ENCODE results near the gene COX6A2.

Gene COX6A2

DNA sequence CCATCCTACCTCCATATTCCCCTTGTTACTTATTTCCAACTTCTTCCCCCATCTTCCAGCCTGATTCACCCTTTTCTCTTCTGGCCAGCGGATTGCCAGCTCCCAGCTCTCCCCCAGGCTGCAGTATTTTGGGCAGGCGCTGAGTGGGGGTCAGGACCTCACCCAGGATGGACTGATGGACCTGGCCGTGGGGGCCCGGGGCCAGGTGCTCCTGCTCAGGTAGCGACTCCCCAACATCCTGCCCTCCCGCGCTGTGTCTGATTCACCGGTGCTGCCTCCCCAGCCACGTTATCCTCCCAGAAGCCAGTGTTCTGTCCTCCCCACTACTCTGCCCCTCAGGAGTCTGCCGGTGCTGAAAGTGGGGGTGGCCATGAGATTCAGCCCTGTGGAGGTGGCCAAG is 15.4 kb downstream of the COX6A2 start:
- no peak for DNase-seq
- intact Hi-C loops (cut with DNase I; ENCODE audit: low total_unique reads), result no loop called here
- Histone ChIP-seq H3K9me3 (no peaks in the 10 kb centered on the region), H3K4me1 (no peaks in the 10 kb centered on the region), H3K4me3 (no peak overlapping the region), H3K27me3 (peaks cover 0 to 27% of the 10 kb centered on the region in 2 donors), H3K27ac (no peak overlapping the region), H3K36me3 (no peaks in the 10 kb centered on the region)
- TF ChIP-seq, protein P1, sequence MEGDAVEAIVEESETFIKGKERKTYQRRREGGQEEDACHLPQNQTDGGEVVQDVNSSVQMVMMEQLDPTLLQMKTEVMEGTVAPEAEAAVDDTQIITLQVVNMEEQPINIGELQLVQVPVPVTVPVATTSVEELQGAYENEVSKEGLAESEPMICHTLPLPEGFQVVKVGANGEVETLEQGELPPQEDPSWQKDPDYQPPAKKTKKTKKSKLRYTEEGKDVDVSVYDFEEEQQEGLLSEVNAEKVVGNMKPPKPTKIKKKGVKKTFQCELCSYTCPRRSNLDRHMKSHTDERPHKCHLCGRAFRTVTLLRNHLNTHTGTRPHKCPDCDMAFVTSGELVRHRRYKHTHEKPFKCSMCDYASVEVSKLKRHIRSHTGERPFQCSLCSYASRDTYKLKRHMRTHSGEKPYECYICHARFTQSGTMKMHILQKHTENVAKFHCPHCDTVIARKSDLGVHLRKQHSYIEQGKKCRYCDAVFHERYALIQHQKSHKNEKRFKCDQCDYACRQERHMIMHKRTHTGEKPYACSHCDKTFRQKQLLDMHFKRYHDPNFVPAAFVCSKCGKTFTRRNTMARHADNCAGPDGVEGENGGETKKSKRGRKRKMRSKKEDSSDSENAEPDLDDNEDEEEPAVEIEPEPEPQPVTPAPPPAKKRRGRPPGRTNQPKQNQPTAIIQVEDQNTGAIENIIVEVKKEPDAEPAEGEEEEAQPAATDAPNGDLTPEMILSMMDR (IDR thresholded peaks at IDR 0.05), result no peak

DNA sequence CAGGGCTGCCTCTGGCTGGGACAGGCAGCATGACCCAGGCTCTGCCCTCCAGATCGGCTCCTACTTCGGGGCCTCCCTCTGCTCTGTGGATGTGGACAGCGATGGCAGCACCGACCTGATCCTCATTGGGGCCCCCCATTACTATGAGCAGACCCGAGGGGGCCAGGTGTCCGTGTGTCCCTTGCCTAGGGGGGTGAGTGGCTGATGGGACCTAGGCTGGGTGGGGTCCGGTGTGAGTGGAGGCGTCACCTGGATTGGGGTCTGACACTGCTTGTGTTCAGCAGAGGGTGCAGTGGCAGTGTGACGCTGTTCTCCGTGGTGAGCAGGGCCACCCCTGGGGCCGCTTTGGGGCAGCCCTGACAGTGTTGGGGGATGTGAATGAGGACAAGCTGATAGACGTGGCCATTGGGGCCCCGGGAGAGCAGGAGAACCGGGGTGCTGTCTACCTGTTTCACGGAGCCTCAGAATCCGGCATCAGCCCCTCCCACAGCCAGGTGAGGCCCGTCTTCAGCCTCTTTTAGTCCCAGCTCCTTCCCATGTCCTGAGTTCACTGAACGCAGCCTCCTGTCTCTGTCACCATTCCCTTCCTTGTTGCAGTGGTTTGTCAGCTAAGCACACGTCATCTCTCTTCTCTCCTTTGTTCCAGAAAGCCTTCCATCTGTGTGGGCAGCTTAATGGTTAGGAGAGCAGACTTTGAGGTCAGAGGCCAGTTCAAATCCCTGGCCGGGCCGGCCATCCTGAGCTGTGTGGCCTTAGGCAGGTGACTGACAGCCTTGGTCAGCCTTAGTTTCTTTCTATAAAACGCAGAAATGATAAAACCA is 16.9 kb downstream of the COX6A2 start:
- no peaks in the 10 kb centered on the region for H3K9me3 ChIP-seq
- intact Hi-C loops (cut with DNase I; ENCODE audit: low total_unique reads), result no loop called here
- TF ChIP-seq, protein P1 (IDR thresholded peaks at IDR 0.05), result no peak

GRCh38 chr16:31410082-31410481 is 18.1 kb downstream of the COX6A2 start:
- intact Hi-C loops (cut with DNase I; ENCODE audit: low total_unique reads), result no loop called here
- Histone ChIP-seq H3K4me3 (no peak overlapping the region), H3K4me1 (no peaks in the 10 kb centered on the region), H3K36me3 (no peaks in the 10 kb centered on the region), H3K27me3 (peaks cover 0 to 25% of the 10 kb centered on the region in 2 donors), H3K9me3 (no peaks in the 10 kb centered on the region), H3K27ac (no peak overlapping the region)
- DNase-seq, result no peak
- TF ChIP-seq, protein P1 (IDR thresholded peaks at IDR 0.05), result no peak

More for the DNA sequence above, 16.9 kb downstream of the COX6A2 start:
- no peak for DNase-seq
- H3K36me3 ChIP-seq, result no peaks in the 10 kb centered on the region
- no peaks in the 10 kb centered on the region for H3K4me1 ChIP-seq
- H3K4me3 ChIP-seq, result no peak overlapping the region
- H3K27ac ChIP-seq, result no peak overlapping the region
- H3K27me3 ChIP-seq, result peaks cover 0 to 25% of the 10 kb centered on the region in 2 donors

DNA sequence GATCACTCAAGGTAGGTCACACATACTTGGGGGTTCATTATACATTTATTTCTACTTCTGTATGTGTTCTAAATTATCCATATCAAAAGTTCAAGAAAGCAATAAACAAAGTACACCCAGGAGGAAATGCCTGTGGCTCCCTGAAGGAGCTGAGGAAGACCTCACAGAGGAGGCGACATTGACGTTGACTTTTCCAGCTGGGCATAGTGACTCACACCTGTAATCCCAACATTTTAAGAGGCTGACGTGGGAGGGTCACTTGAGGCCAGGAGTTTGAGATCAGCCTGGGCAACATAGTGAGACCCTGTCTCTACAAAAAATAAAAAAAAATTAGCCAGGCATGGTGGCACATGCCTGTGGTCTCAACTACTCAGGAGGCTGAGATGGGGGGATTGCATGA is 18.7 kb downstream of the COX6A2 start:
- Histone ChIP-seq H3K9me3 (no peaks in the 10 kb centered on the region), H3K4me1 (no peaks in the 10 kb centered on the region), H3K27ac (no peak overlapping the region), H3K36me3 (no peaks in the 10 kb centered on the region), H3K4me3 (no peak overlapping the region), H3K27me3 (peaks cover 0 to 22% of the 10 kb centered on the region in 2 donors)
- TF ChIP-seq, protein P1 (IDR thresholded peaks at IDR 0.05), result no peak
- no peak for DNase-seq
- intact Hi-C loops (cut with DNase I; ENCODE audit: low total_unique reads), result no loop called here

DNA sequence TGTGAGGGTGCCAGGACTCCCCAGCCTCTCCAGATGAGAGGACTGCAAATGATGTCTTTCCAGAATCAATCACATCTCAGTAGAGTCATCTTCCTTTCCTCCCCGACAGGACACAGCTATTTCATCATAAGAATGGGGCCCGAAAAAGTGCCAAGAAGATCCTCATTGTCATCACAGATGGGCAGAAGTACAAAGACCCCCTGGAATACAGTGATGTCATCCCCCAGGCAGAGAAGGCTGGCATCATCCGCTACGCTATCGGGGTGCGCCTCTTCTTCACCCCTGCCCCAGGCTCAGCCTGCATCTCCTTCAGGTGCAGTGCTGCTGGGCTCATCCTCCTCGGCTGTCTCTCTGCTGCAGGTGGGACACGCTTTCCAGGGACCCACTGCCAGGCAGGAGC is 20.8 kb downstream of the COX6A2 start:
- TF ChIP-seq, protein P1 (IDR thresholded peaks at IDR 0.05), result no peak
- H3K27me3 ChIP-seq, result peaks cover 0 to 22% of the 10 kb centered on the region in 2 donors
- no peaks in the 10 kb centered on the region for H3K4me1 ChIP-seq
- no peaks in the 10 kb centered on the region for H3K9me3 ChIP-seq
- no peak overlapping the region for H3K27ac ChIP-seq
- DNase-seq, result no peak
- no peak overlapping the region for H3K4me3 ChIP-seq
- intact Hi-C loops (cut with DNase I; ENCODE audit: low total_unique reads), result no loop called here
- H3K36me3 ChIP-seq, result no peaks in the 10 kb centered on the region

Data from tibial artery (tissue), 4 donors.